GM21381 (cell line): Measurements from ENCODE around the gene ERC2.

Experiments used
- ATAC-seq: cut with Tn5 transposase; IDR thresholded peaks from one replicate; pipeline ENCODE4 v1.9.1; 2021; ENCODE audit warnings: mild to moderate bottlenecking, moderate library complexity; ENCODE audit not compliant: unreplicated experiment

ERC2 gene

GRCh38 chr3:55615694-55616295, 852.5 kb downstream of the ERC2 start:
- ATAC-seq: no peak

GRCh38 chr3:55615039-55615693, 853.1 kb downstream of the ERC2 start:
- ATAC-seq: no peak

DNA sequence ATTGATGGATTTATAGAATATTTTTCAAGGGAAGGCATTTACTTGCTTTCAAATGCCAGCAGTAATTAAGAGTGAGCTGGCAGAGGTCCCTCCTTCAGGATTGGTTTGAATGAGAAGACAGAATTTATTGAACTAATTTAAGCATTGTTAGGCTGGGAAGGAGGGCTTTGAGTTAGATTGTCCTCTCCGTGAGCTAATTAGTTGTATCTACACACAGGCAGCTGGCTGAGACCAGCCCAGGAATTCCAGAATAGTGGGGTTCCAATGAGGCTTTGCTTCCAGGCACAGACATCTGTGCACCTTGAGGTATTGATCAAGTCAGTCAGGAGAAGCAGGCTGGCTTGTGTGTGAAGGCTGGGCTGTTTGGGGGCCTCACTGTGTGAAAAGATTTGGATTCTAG, 857.1 kb downstream of the ERC2 start:
- ATAC-seq: no peak

- ATAC-seq: no peak
Observed at GRCh38 chr3:55609230-55609827, 858.9 kb downstream of the ERC2 start.

DNA sequence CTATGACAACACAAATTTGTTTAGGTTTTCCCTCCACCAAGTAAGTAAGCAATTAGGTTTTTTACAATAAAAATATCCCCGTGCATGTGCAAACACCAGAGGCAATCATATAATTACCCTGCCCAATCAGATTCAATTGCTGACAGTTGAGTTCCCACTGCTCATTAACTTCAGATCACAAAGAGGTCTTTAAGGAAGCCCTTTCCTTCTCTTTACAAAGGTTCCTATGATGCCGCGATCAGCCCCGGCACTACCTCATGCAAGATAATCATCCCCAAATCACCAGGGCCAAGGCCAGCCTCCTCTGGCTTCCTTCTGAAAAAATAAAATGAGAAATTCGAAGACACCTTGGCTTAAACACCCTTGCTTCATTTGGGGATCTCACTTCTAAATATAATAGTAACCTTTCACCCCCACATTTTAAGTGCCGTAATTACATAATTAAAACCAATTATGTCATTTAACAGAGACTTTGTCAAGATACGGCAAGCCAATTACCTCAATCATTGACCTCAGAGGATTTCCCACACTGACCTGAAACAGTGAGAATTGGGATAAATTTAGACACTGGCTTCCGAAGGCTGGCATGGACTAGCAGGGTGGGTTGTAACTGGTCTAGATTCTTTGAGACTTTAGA, 859.8 kb downstream of the ERC2 start:
- ATAC-seq: no peak

- no peak for ATAC-seq
Observed at GRCh38 chr3:55607844-55608243, 860.4 kb downstream of the ERC2 start.

- ATAC-seq: no peak
Observed at GRCh38 chr3:55607175-55607574, 861.1 kb downstream of the ERC2 start.

- no peak for ATAC-seq
Observed at GRCh38 chr3:55605443-55606236, 862.6 kb downstream of the ERC2 start.

- no peak for ATAC-seq
Observed at GRCh38 chr3:55604846-55605245, 863.4 kb downstream of the ERC2 start.

GRCh38 chr3:55604402-55604801, 863.9 kb downstream of the ERC2 start:
- no peak for ATAC-seq

- ATAC-seq: no peak
Observed at GRCh38 chr3:55601366-55602080, 866.7 kb downstream of the ERC2 start.

GRCh38 chr3:55598224-55598623, 870.0 kb downstream of the ERC2 start:
- no peak for ATAC-seq

DNA sequence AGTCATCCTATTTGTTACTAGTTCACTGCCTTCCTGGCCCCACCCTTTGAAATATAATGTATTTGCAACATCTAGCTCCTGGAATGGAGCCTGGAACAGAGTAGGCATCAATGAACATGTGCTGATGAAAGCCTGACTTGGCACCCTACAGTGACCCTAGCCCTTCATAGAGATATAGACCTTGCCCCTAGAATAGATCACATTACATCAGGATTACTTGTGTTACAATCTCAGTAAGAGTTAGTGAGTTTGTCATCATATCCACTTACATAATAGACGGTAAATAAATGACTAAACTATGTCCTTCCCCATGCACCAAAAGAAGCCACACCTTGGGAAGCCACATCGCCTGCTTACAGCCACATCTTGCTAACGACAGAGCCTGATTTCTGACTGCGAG, 870.6 kb downstream of the ERC2 start:
- ATAC-seq: no peak

- no peak for ATAC-seq
Observed at GRCh38 chr3:55596212-55596611, 872.1 kb downstream of the ERC2 start.

DNA sequence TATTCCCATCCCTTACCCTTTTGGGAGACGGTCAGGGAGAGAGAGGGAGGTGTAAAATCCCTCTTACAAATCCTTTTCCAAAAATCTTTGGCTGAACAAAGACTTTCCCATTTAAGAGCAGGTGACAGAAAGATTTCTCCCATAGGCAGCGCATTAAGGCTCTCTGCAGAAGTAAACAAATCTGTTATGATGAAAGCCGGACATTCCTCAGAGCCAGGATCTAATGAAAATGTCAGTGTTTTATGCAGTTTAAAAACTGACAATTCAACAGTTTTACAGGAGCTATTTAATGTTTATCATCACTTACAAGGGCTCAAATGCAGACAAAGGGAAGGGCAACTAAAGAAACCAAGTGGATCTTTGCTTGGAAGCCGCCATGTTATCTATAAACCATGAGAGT, 872.8 kb downstream of the ERC2 start:
- no peak for ATAC-seq

DNA sequence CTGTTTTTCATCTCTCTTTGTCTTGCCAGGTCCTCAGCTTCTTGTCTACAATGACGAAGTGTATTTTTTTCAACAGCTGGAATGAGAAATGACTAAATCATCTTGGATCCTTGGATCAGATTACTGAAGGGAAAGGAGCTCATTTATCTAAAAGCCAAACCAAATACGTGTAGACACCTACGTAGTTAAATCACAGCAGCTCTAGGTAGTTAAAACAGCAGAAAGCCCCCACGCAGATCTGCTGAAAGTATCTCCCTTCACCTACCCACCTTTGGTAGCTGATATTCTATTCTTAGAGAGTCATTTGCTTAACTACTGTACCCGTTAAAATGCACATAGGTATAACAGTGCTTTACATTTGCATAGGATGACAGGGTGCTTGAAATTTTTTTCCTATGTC, 875.7 kb downstream of the ERC2 start:
- no peak for ATAC-seq

GRCh38 chr3:55591888-55592287, 876.4 kb downstream of the ERC2 start:
- no peak for ATAC-seq

DNA sequence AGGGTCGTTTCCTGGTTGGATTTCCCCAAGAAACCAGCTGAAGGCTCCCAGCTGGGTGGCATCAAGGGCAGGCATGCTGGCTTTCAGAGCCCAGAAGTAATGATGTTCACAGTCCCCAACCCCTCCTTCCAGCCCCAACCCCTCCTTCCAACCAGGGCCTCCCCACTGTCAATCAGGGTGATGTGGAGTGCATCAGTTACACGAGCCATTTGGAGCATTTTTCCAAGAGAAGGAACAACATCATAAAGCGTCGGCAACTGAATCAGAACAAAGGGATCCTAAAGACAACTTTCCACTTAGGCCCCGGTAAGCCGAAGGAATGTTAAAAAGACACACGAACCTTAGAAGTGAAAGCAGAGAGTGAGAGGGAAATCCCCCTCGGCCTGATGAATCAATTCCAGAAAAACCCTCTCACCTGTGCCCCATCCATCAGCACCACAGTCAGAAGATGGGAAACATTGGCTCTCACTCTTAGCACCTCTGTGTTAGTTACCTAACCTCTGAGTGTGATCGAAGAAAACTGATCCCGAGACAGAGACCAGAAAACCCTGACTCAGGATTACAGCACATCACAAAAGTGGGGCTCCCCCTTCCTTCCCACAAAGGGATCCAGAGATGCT, 880.0 kb downstream of the ERC2 start:
- ATAC-seq: no peak

- ATAC-seq: no peak
Observed at GRCh38 chr3:55585856-55586255, 882.4 kb downstream of the ERC2 start.

- no peak for ATAC-seq
Observed at GRCh38 chr3:55584716-55585368, 883.4 kb downstream of the ERC2 start.
